ACC112 (cell line): ENCODE results near the gene NCOR2.
A peak's percentile ranks its signal among the peaks of the same experiment; 100 is the strongest.

Experiments
- H2AFZ ChIP-seq: fragments of 200-600 bp; sonication (generic); one replicate; pipeline ENCODE4 v1.6.0; 2017; ENCODE audit warnings: antibody characterized with exemption, low read length; ENCODE audit not compliant: unreplicated experiment
- H3K27ac ChIP-seq: fragments of 200-600 bp; sonication (generic); 2 replicates; pipeline ENCODE4 v1.5.1; 2014; ENCODE audit warnings: low read depth, mild to moderate bottlenecking, antibody characterized with exemption, low read length, moderate library complexity
- H3K27me3 ChIP-seq: fragments of 200-600 bp; sonication (generic); 2 replicates; pipeline ENCODE4 v1.6.1; 2014; ENCODE audit warnings: mild to moderate bottlenecking, antibody characterized with exemption, low read length, moderate library complexity, mixed read lengths; ENCODE audit not compliant: insufficient read depth
- H3K36me3 ChIP-seq: fragments of 200-600 bp; sonication (generic); 2 replicates; pipeline ENCODE4 v1.6.1; 2016; ENCODE audit warnings: mild to moderate bottlenecking, antibody characterized with exemption, low read length, moderate library complexity, mixed read lengths; ENCODE audit not compliant: insufficient read depth
- H3K4me1 ChIP-seq: fragments of 200-600 bp; sonication (generic); one replicate; pipeline ENCODE4 v1.6.1; 2016; ENCODE audit warnings: low read length, mixed read lengths; ENCODE audit not compliant: insufficient read depth, unreplicated experiment, control insufficient read depth
- H3K4me3 ChIP-seq: fragments of 200-600 bp; sonication (generic); 2 replicates; pipeline ENCODE4 v1.5.1; 2014; ENCODE audit warnings: mild to moderate bottlenecking, low read depth, low read length
- H3K79me2 ChIP-seq: fragments of 200-600 bp; sonication (generic); one replicate; pipeline ENCODE4 v1.6.0; 2016; ENCODE audit warnings: low read length; ENCODE audit not compliant: control insufficient read depth, unreplicated experiment, insufficient read depth

Gene NCOR2

DNA sequence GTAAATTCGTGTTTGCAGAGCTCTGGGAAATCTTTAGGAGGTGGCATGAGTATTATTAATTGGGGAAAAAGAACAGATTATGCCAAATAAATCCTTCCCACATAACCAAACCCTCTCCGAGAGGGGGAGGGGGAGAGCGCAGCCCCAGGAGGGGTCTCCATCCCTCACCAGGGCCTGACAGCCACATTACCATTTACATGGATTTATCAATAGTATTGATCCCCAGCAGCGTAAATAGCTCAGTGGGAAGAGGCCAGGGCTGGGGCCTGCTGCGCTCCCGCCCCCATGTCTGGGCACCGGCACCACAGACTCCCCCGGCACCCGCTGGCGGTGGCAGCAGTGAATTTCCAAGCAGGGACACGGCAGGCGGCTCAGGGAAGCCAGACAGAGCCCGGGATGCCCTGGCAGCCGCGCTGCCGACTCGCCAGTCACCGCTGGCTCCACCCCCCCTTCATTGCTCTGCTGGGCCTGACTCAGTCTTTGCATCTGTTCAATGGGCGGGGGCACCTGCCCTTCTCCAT lies 2.4 kb downstream of the NCOR2 start:
- Histone ChIP-seq H3K79me2 (peaks cover 60% of the 10 kb centered on the region), H3K4me3 (peak overlapping the region; percentile 96; the same call in 1 of the 2 replicates), H3K27ac (no peak overlapping the region), H3K4me1 (peaks cover 9% of the 10 kb centered on the region), H2AFZ (no peak overlapping the region), H3K36me3 (no peaks in the 10 kb centered on the region), H3K27me3 (no peaks in the 10 kb centered on the region)

DNA sequence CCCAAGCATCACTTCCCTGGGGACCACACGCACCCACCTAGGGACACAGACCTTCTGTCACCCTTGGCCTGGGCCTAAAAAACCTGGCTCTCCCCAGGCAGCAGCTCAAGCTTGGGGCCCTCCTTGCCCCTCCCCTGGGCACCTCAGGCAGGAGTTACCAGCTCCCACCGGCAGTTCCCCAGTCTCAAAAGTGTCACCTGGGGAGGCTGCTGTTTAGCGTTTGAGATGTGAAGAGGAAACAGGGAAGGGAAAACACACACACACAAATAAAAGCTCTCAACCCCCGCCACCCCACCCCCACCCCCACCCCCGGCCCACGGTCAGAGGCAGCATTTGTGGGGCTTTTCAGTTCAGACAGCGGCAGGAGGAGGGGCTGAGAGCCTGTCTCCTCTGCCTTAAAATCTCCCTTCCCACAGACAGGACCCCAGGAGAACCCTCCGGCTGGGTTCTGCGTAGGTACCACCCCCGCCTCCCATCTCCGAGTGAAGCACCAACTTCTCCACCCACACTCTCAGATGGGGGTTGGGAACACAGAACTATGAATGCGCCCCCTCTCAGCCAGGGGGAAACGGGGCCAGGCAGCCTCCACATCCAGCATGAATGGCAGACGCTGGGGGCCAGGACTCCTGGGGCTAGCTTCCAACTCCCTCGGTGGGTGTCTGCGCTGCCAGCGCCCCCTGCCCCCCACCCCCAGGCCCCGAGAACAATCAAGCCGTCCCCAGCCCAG lies 3.0 kb downstream of the NCOR2 start:
- Histone ChIP-seq H3K27me3 (no peaks in the 10 kb centered on the region), H3K4me3 (no peak overlapping the region), H2AFZ (no peak overlapping the region), H3K36me3 (no peaks in the 10 kb centered on the region), H3K79me2 (peaks cover 67% of the 10 kb centered on the region), H3K27ac (no peak overlapping the region), H3K4me1 (peaks cover 9% of the 10 kb centered on the region)

DNA sequence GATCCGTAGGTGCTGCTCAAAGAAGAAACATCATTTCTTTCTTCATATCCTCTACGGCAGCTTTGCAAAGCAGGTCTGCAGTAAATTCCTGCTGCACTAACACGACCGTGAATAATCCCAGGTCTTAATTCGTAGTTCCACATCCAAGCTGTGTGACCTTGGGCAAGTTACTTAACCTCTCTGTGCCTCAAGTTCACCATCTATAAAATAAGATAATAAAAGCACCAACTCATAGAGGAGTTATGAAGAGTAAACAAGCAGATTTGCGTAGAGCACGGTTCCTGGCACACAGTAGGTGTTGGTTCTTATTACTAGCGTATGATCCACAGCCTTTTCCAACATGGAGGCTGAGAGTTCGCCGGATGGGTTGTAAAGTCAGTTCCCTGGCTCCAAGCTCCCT lies 3.6 kb downstream of the NCOR2 start:
- Histone ChIP-seq H3K79me2 (peaks cover 73% of the 10 kb centered on the region), H3K4me3 (no peak overlapping the region), H3K27me3 (no peaks in the 10 kb centered on the region), H3K4me1 (peaks cover 5% of the 10 kb centered on the region), H3K27ac (no peak overlapping the region), H2AFZ (no peak overlapping the region), H3K36me3 (no peaks in the 10 kb centered on the region)

- no peak overlapping the region for H3K27ac ChIP-seq
- H3K36me3 ChIP-seq: no peaks in the 10 kb centered on the region
- no peak overlapping the region for H3K4me3 ChIP-seq
- no peaks in the 10 kb centered on the region for H3K27me3 ChIP-seq
- peaks cover 4% of the 10 kb centered on the region for H3K4me1 ChIP-seq
- H2AFZ ChIP-seq: no peak overlapping the region
- peaks cover 77% of the 10 kb centered on the region for H3K79me2 ChIP-seq
Observed at GRCh38 chr12:124563401-124563800, 4.0 kb downstream of the NCOR2 start.

DNA sequence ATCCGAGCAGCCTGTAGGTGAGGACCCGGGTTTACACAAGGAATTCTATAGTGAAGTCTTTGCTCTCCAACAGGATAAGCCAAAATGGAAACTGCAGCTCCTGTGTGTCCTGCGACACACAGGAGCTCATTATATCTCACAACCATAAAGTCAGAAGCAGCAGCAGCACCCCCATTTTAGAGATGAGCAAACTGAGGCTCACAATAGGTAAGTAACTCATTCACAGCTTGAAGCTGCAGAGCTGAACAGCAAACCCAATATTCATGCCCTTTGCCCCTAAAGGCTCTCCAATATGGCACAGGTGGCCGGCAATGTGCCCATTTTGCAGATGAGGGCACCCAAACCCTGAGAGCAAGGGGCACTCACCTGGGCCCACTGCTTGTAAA lies 4.6 kb downstream of the NCOR2 start:
- no peaks in the 10 kb centered on the region for H3K27me3 ChIP-seq
- H3K4me3 ChIP-seq: no peak overlapping the region
- H3K36me3 ChIP-seq: no peaks in the 10 kb centered on the region
- H3K4me1 ChIP-seq: no peaks in the 10 kb centered on the region
- no peak overlapping the region for H3K27ac ChIP-seq
- H2AFZ ChIP-seq: no peak overlapping the region
- peaks cover 82% of the 10 kb centered on the region for H3K79me2 ChIP-seq

- Histone ChIP-seq H3K79me2 (peaks cover 87% of the 10 kb centered on the region), H3K36me3 (no peaks in the 10 kb centered on the region), H3K27me3 (no peaks in the 10 kb centered on the region), H3K4me3 (no peak overlapping the region), H3K27ac (no peak overlapping the region), H2AFZ (no peak overlapping the region), H3K4me1 (no peaks in the 10 kb centered on the region)
Observed at GRCh38 chr12:124562018-124562795, 5.2 kb downstream of the NCOR2 start.

DNA sequence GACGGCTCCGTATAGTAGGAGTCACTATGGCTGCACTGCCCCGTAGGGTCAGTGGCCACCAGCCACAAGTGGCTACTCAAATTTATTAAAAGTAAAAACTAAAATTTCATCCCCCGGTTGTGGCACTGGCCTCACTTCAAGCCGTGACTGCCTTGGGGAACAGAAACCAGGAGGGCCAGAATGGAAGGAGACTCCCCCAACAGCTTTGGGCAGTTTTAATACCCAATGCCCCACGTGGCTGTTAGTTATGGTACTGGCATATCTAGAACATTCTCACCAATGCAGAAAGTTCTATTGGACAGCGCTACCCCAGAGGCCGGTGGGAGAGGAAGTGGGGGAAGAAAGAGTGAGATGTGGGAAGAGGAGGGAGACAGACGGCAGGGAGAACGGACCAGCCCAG lies 6.2 kb downstream of the NCOR2 start:
- H3K4me3 ChIP-seq: no peak overlapping the region
- no peak overlapping the region for H2AFZ ChIP-seq
- H3K27ac ChIP-seq: no peak overlapping the region
- H3K36me3 ChIP-seq: no peaks in the 10 kb centered on the region
- no peaks in the 10 kb centered on the region for H3K27me3 ChIP-seq
- no peaks in the 10 kb centered on the region for H3K4me1 ChIP-seq
- H3K79me2 ChIP-seq: peaks cover 94% of the 10 kb centered on the region

- Histone ChIP-seq H3K4me1 (no peaks in the 10 kb centered on the region), H2AFZ (no peak overlapping the region), H3K27ac (no peak overlapping the region), H3K27me3 (no peaks in the 10 kb centered on the region), H3K79me2 (peaks cover 94% of the 10 kb centered on the region), H3K36me3 (no peaks in the 10 kb centered on the region), H3K4me3 (no peak overlapping the region)
Observed at GRCh38 chr12:124560146-124560890, 7.1 kb downstream of the NCOR2 start.

DNA sequence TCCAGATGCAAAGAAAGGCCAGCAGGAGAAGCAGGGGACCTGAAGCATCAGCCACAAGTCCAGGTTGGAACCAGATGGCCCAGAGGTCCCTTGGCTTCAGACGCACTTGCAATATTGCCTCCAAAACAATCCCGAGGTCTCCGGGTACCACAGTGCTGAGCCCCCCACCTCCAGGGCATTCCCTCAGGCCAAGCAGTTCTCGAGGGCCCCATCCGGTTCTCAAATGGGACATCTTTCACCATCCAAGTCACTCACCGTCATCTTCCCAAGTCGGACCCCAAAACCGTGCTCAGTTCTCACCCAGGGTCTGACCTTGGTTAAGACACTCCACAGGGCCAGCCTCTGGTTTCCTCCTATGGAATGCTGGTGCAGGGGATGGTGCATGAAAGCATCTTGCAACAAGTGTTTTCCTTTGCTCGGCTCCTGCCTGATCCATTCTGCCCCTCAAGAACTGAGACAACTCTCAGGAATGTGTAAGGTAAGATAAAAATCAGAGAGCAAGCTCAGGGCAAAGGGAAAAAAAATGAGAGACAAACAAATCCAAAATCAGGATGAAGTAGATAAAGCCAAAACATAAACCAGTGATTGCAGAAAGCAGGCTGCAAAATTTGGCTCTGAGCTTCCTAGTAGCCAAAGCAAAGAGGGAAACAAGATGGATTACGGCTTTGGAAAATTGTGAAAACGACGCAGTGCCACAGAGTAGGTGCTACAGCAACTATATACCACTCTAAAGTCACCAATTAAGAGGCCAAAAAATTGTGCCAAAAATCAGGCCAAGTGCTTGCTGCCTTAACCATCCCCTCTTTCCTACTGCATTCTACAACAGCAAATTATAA lies 8.0 kb downstream of the NCOR2 start:
- peaks cover 93% of the 10 kb centered on the region for H3K79me2 ChIP-seq
- H3K4me3 ChIP-seq: no peak overlapping the region
- H3K4me1 ChIP-seq: no peaks in the 10 kb centered on the region
- no peak overlapping the region for H2AFZ ChIP-seq
- no peaks in the 10 kb centered on the region for H3K27me3 ChIP-seq
- no peak overlapping the region for H3K27ac ChIP-seq
- no peaks in the 10 kb centered on the region for H3K36me3 ChIP-seq

DNA sequence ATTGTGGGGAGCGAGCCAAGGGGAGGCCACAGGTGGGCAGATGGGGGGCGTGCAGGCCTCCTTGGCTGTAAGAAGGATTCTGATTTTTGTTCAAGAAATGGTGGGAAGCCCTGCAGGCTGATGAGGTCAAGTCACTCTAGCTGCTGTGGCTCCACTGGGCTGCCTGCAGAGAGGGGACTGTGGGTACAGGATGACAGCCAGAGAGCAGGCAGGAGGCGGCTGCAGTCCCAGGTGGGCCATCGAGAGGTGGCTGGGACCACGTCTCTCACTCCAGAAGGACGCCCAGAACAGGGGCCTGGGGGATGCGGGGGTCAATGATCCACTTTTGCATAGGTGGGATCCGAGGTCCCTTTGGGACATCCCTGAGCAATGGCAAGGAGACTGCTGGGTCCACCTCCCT lies 9.1 kb downstream of the NCOR2 start:
- no peaks in the 10 kb centered on the region for H3K27me3 ChIP-seq
- H3K4me3 ChIP-seq: no peak overlapping the region
- H2AFZ ChIP-seq: no peak overlapping the region
- H3K79me2 ChIP-seq: peaks cover 93% of the 10 kb centered on the region
- H3K4me1 ChIP-seq: no peaks in the 10 kb centered on the region
- H3K27ac ChIP-seq: no peak overlapping the region
- H3K36me3 ChIP-seq: no peaks in the 10 kb centered on the region
